GM12875 (cell line): ENCODE measurements around the gene TRMT10C.

ENCODE experiments used
- H3K4me3 ChIP-seq: one replicate; pipeline ENCODE4 v1.5.1; 2011; ENCODE audit warnings: low read depth, low read length, control low read depth
- CTCF ChIP-seq: IDR thresholded peaks from 2 replicates; pipeline ENCODE4 v1.5.1; 2011; ENCODE audit warnings: low read depth, mild to moderate bottlenecking, control low read depth, inconsistent platforms, low read length, moderate library complexity, borderline replicate concordance; ENCODE audit not compliant: insufficient read depth

The TRMT10C gene

GRCh38 chr3:101561630-101562328 lies at the start of gene TRMT10C:
TSS of gene TRMT10C (plus strand) at chr3:101561868. CDS start at chr3:101564782, 2,914 bp downstream.
- H3K4me3 ChIP-seq = peak within 1 kb of the TSS; percentile 76
- TF ChIP-seq CTCF = no peak

- peak overlapping the region; percentile 80 for H3K4me3 ChIP-seq
- no peak for TF ChIP-seq CTCF
Observed at GRCh38 chr3:101512396-101512645, 49.3 kb upstream of the TRMT10C start.

- H3K4me3 ChIP-seq = peak within 1 kb of the TSS; percentile 80
- no peak for TF ChIP-seq CTCF
Observed at GRCh38 chr3:101512646-101513418, 48.8 kb upstream of the TRMT10C start, which contains the start of gene SENP7. TSS of gene SENP7 (minus strand) at chr3:101513212. CDS start at chr3:101513130, 82 bp downstream.

- H3K4me3 ChIP-seq = peak overlapping the region; percentile 80
- TF ChIP-seq CTCF = no peak
Observed at GRCh38 chr3:101513419-101513986, 48.2 kb upstream of the TRMT10C start.

- no peak overlapping the region for H3K4me3 ChIP-seq
- no peak for TF ChIP-seq CTCF
Observed at GRCh38 chr3:101518421-101518871, 43.2 kb upstream of the TRMT10C start.

- TF ChIP-seq CTCF = no peak
- H3K4me3 ChIP-seq = no peak overlapping the region
Observed at GRCh38 chr3:101519685-101520365, 41.8 kb upstream of the TRMT10C start.
